Measurements from ENCODE around the gene ANKRD34A.
A peak's percentile ranks its signal among the peaks of the same experiment; 100 is the strongest.

ANKRD34A gene

GRCh38 chr1:145951526-145951925 is 12.8 kb downstream of the ANKRD34A start:
- Histone ChIP-seq H3K27ac (no peak overlapping the region), H3K4me3 (no peak overlapping the region), H3K36me3 (ENCODE audit: insufficient read depth, low read length) (peaks cover 11% of the 10 kb centered on the region), H3K9ac (ENCODE audit: insufficient read length) (no peak overlapping the region), H3K9me3 (ENCODE audit: low read depth, low read length) (no peaks in the 10 kb centered on the region)
- DNase-seq (ENCODE audit: low read depth, low spot score): no peak
- TF ChIP-seq EZH2 (IDR thresholded peaks at IDR 0.05) (no peak), POLR2AphosphoS5 (IDR thresholded peaks at IDR 0.05; ENCODE audit: borderline replicate concordance, low read depth, low read length) (no peak), FOXP2 (optimal IDR thresholded peaks at IDR 0.05; ENCODE audit: control extremely low read depth, extremely low read length, insufficient read depth) (no peak)

GRCh38 chr1:145949219-145949618 is 15.2 kb downstream of the ANKRD34A start:
- no peak for DNase-seq (ENCODE audit: low read depth, low spot score)
- H3K27ac ChIP-seq: no peak overlapping the region
- no peak for TF ChIP-seq FOXP2 (optimal IDR thresholded peaks at IDR 0.05; ENCODE audit: control extremely low read depth, extremely low read length, insufficient read depth)
- TF ChIP-seq POLR2AphosphoS5 (IDR thresholded peaks at IDR 0.05; ENCODE audit: borderline replicate concordance, low read depth, low read length): no peak
- no peak for TF ChIP-seq EZH2 (IDR thresholded peaks at IDR 0.05)
- H3K9me3 ChIP-seq (ENCODE audit: low read depth, low read length): no peaks in the 10 kb centered on the region
- H3K36me3 ChIP-seq (ENCODE audit: insufficient read depth, low read length): peaks cover 14% of the 10 kb centered on the region
- no peak overlapping the region for H3K4me3 ChIP-seq
- H3K9ac ChIP-seq (ENCODE audit: insufficient read length): no peak overlapping the region

- Histone ChIP-seq H3K4me3 (no peak overlapping the region), H3K27ac (no peak overlapping the region), H3K36me3 (ENCODE audit: insufficient read depth, low read length) (peaks cover 20% of the 10 kb centered on the region), H3K9ac (ENCODE audit: insufficient read length) (no peak overlapping the region), H3K9me3 (ENCODE audit: low read depth, low read length) (no peaks in the 10 kb centered on the region)
- no peak for DNase-seq (ENCODE audit: low read depth, low spot score)
- no peak for TF ChIP-seq FOXP2 (optimal IDR thresholded peaks at IDR 0.05; ENCODE audit: control extremely low read depth, extremely low read length, insufficient read depth)
- no peak for TF ChIP-seq EZH2 (IDR thresholded peaks at IDR 0.05)
- TF ChIP-seq POLR2AphosphoS5 (IDR thresholded peaks at IDR 0.05; ENCODE audit: borderline replicate concordance, low read depth, low read length): no peak
These were observed 16.8 kb downstream of the ANKRD34A start for GRCh38 chr1:145947551-145947950.

- TF ChIP-seq EZH2 (IDR thresholded peaks at IDR 0.05) (no peak), FOXP2 (optimal IDR thresholded peaks at IDR 0.05; ENCODE audit: control extremely low read depth, extremely low read length, insufficient read depth) (no peak), POLR2AphosphoS5 (IDR thresholded peaks at IDR 0.05; ENCODE audit: borderline replicate concordance, low read depth, low read length) (no peak)
- DNase-seq (ENCODE audit: low read depth, low spot score): no peak
- Histone ChIP-seq H3K4me3 (no peak overlapping the region), H3K9me3 (ENCODE audit: low read depth, low read length) (no peaks in the 10 kb centered on the region), H3K9ac (ENCODE audit: insufficient read length) (no peak overlapping the region), H3K27ac (no peak overlapping the region), H3K36me3 (ENCODE audit: insufficient read depth, low read length) (peaks cover 30% of the 10 kb centered on the region)
These were observed 17.8 kb downstream of the ANKRD34A start for GRCh38 chr1:145946477-145946986.

- no peak overlapping the region for H3K9ac ChIP-seq (ENCODE audit: insufficient read length)
- H3K36me3 ChIP-seq (ENCODE audit: insufficient read depth, low read length): peaks cover 34% of the 10 kb centered on the region
- no peaks in the 10 kb centered on the region for H3K9me3 ChIP-seq (ENCODE audit: low read depth, low read length)
- no peak overlapping the region for H3K4me3 ChIP-seq
- DNase-seq (ENCODE audit: low read depth, low spot score): no peak
- H3K27ac ChIP-seq: no peak overlapping the region
- TF ChIP-seq POLR2AphosphoS5 (IDR thresholded peaks at IDR 0.05; ENCODE audit: borderline replicate concordance, low read depth, low read length) (no peak), FOXP2 (optimal IDR thresholded peaks at IDR 0.05; ENCODE audit: control extremely low read depth, extremely low read length, insufficient read depth) (no peak), EZH2 (IDR thresholded peaks at IDR 0.05) (no peak)
These were observed 19.8 kb downstream of the ANKRD34A start for GRCh38 chr1:145944532-145944931.

- Histone ChIP-seq H3K4me3 (peak overlapping the region; percentile 2; the same call in 1 of the 2 replicates), H3K27ac (peak overlapping the region; percentile 81), H3K36me3 (ENCODE audit: insufficient read depth, low read length) (peaks cover 29% of the 10 kb centered on the region), H3K9me3 (ENCODE audit: low read depth, low read length) (no peaks in the 10 kb centered on the region), H3K9ac (ENCODE audit: insufficient read length) (peak overlapping the region; percentile 52)
- DNase-seq (ENCODE audit: low read depth, low spot score): no peak
- TF ChIP-seq EZH2 (IDR thresholded peaks at IDR 0.05) (no peak), FOXP2 (optimal IDR thresholded peaks at IDR 0.05; ENCODE audit: control extremely low read depth, extremely low read length, insufficient read depth) (no peak), POLR2AphosphoS5 (IDR thresholded peaks at IDR 0.05; ENCODE audit: borderline replicate concordance, low read depth, low read length) (no peak)
These were observed 21.5 kb downstream of the ANKRD34A start for GRCh38 chr1:145942871-145943270.

- DNase-seq (ENCODE audit: low read depth, low spot score): no peak
- Histone ChIP-seq H3K4me3 (no peak overlapping the region; the same call in 1 of the 2 replicates), H3K36me3 (ENCODE audit: insufficient read depth, low read length) (peaks cover 30% of the 10 kb centered on the region), H3K27ac (peak overlapping the region; percentile 81), H3K9me3 (ENCODE audit: low read depth, low read length) (no peaks in the 10 kb centered on the region), H3K9ac (ENCODE audit: insufficient read length) (no peak overlapping the region)
- TF ChIP-seq POLR2AphosphoS5 (IDR thresholded peaks at IDR 0.05; ENCODE audit: borderline replicate concordance, low read depth, low read length) (no peak), FOXP2 (optimal IDR thresholded peaks at IDR 0.05; ENCODE audit: control extremely low read depth, extremely low read length, insufficient read depth) (no peak), EZH2 (IDR thresholded peaks at IDR 0.05) (no peak)
These were observed 22.0 kb downstream of the ANKRD34A start for GRCh38 chr1:145942405-145942804.

- Histone ChIP-seq H3K9me3 (ENCODE audit: low read depth, low read length) (no peaks in the 10 kb centered on the region), H3K36me3 (ENCODE audit: insufficient read depth, low read length) (peaks cover 36% of the 10 kb centered on the region), H3K4me3 (no peak overlapping the region), H3K9ac (ENCODE audit: insufficient read length) (no peak overlapping the region), H3K27ac (no peak overlapping the region)
- DNase-seq (ENCODE audit: low read depth, low spot score): no peak
- TF ChIP-seq POLR2AphosphoS5 (IDR thresholded peaks at IDR 0.05; ENCODE audit: borderline replicate concordance, low read depth, low read length) (no peak), FOXP2 (optimal IDR thresholded peaks at IDR 0.05; ENCODE audit: control extremely low read depth, extremely low read length, insufficient read depth) (no peak), EZH2 (IDR thresholded peaks at IDR 0.05) (no peak)
These were observed 26.9 kb downstream of the ANKRD34A start for GRCh38 chr1:145937436-145937835.

- no peak overlapping the region for H3K9ac ChIP-seq (ENCODE audit: insufficient read length)
- no peak overlapping the region for H3K4me3 ChIP-seq
- no peak for DNase-seq (ENCODE audit: low read depth, low spot score)
- H3K36me3 ChIP-seq (ENCODE audit: insufficient read depth, low read length): peaks cover 25% of the 10 kb centered on the region
- H3K9me3 ChIP-seq (ENCODE audit: low read depth, low read length): no peaks in the 10 kb centered on the region
- TF ChIP-seq EZH2 (IDR thresholded peaks at IDR 0.05) (no peak), POLR2AphosphoS5 (IDR thresholded peaks at IDR 0.05; ENCODE audit: borderline replicate concordance, low read depth, low read length) (no peak), FOXP2 (optimal IDR thresholded peaks at IDR 0.05; ENCODE audit: control extremely low read depth, extremely low read length, insufficient read depth) (no peak)
- no peak overlapping the region for H3K27ac ChIP-seq
These were observed 28.1 kb downstream of the ANKRD34A start for GRCh38 chr1:145936247-145936646.

Measured in SK-N-MC (cell line).